C4-2B (cell line): Measurements from ENCODE around the gene R3HDM4.

ENCODE experiments used
- CTCF ChIP-seq: fragments of 450-650 bp; conservative IDR thresholded peaks from 2 replicates; pipeline ENCODE4 v1.5.1; 2017; ENCODE audit warnings: mild to moderate bottlenecking
- ZFX ChIP-seq: fragments of 450-650 bp; IDR thresholded peaks from 2 replicates; pipeline ENCODE4 v1.6.1; 2017

DNA sequence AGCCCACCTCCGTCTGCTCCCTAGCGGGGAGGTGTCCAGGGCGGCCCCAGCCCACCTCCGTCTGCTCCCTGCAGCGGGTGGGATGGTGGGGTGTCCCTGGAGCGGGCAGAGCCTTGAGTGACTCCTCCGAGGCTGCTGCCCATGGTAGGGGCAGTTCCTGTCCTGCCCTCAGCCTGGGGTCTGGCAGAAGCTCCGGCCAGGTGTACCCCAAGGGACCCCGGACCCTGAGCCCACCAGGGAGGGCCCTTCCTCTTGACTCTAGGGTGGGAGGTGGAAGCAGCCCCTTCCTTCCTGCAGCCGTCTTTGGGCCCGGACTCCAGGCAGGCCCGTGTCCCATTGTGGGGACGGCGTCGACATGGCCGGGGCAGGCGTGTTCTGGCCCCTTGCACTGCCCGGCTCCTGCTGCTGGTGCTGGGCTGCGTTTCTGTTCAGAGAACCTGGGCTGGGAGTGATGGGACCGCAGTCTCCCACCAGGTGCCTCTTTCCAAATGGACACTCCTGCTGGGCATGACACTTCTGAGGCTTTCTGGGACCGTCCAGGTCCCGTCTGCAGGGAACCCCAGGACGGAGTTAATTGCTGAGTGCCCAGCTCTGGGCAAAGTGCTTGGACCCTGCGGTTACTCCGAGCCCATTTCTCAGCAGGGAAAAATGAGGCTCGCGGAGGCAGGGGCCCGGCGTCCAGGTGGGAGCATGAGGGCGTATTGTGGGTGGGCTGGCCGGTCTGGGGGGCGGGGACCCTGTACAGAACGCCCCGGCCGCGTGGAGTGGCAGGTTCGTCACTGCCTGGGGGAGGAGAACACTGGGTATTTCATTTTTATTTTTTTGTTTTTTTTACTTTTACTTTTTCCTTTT is 32.6 kb upstream of the R3HDM4 start:
- TF ChIP-seq CTCF, result no peak
- TF ChIP-seq ZFX, result no peak
